OCI-LY3 (cell line): ENCODE measurements around the gene RFC3.

Experiments used
- H2AFZ ChIP-seq: fragments of 200-600, 300-600 bp; shearing (Covaris generic); 2 replicates; pipeline ENCODE4 v1.6.0; 2014; ENCODE audit warnings: antibody characterized with exemption, low read depth, low read length
- H3K27ac ChIP-seq: fragments of 200-600, 300-600 bp; sonication (generic); 2 replicates; pipeline ENCODE4 v1.5.1; 2014; ENCODE audit warnings: mild to moderate bottlenecking, low read length, moderate library complexity, mixed read lengths
- H3K27me3 ChIP-seq: fragments of 200-600, 300-600 bp; sonication (generic); 2 replicates; pipeline ENCODE4 v1.6.1; 2014; ENCODE audit warnings: low read depth, low read length, mixed read lengths
- H3K36me3 ChIP-seq: fragments of 200-600, 300-600 bp; sonication (generic); replicated peaks from 2 replicates; pipeline ENCODE3; 2014; ENCODE audit warnings: low read depth, low read length, mixed read lengths
- H3K4me1 ChIP-seq: fragments of 300-600, 200-600 bp; sonication (generic); 2 replicates; pipeline ENCODE4 v1.6.1; 2014; ENCODE audit warnings: low read length, mixed read lengths
- H3K4me2 ChIP-seq: fragments of 200-600, 300-600 bp; sonication (generic); 2 replicates; pipeline ENCODE4 v1.6.1; 2014; ENCODE audit warnings: low read length, mixed read lengths
- H3K4me3 ChIP-seq: fragments of 300-600, 200-600 bp; sonication (generic); 2 replicates; pipeline ENCODE4 v1.5.1; 2014; ENCODE audit warnings: antibody characterized with exemption, mild to moderate bottlenecking, low read length, moderate library complexity
- H3K79me2 ChIP-seq: fragments of 300-600, 200-600 bp; shearing (Covaris generic); 2 replicates; pipeline ENCODE4 v1.6.1; 2014; ENCODE audit warnings: mild to moderate bottlenecking, low read length, mixed read lengths
- H3K9ac ChIP-seq: fragments of 300-600, 200-600 bp; shearing (Covaris generic); 2 replicates; pipeline ENCODE4 v1.6.0; 2014; ENCODE audit warnings: mild to moderate bottlenecking, low read length, moderate library complexity
- H3K9me3 ChIP-seq: fragments of 200-600, 300-600 bp; shearing (Covaris generic); 2 replicates; pipeline ENCODE4 v1.6.1; 2014; ENCODE audit warnings: low read length, mixed read lengths; ENCODE audit not compliant: insufficient read depth
- H4K20me1 ChIP-seq: fragments of 200-600, 300-600 bp; sonication (generic); 2 replicates; pipeline ENCODE4 v1.6.1; 2016; ENCODE audit warnings: low read length, mixed read lengths; ENCODE audit not compliant: insufficient read depth
- CTCF ChIP-seq: fragments of 200-600, 300-600 bp; sonication (generic); IDR thresholded peaks from 2 replicates; pipeline ENCODE4 v1.5.1; 2014; ENCODE audit warnings: antibody characterized with exemption, low read length, low read depth
- EZH2phosphoT487 ChIP-seq: fragments of 200-600 bp; shearing (Covaris generic); IDR thresholded peaks from 2 replicates; pipeline ENCODE4 v1.6.1; 2018; ENCODE audit warnings: antibody characterized with exemption, mixed run types, low read depth

Gene RFC3

GRCh38 chr13:33855371-33855895 is 37.5 kb downstream of the RFC3 start:
- H3K36me3 ChIP-seq, result peaks cover 13% of the 10 kb centered on the region
- no peaks in the 10 kb centered on the region for H3K27me3 ChIP-seq
- no peaks in the 10 kb centered on the region for H3K79me2 ChIP-seq
- no peak overlapping the region for H3K9ac ChIP-seq
- no peak overlapping the region for H3K4me3 ChIP-seq
- H3K4me2 ChIP-seq, result no peak overlapping the region
- no peak for TF ChIP-seq CTCF
- no peak for TF ChIP-seq EZH2phosphoT487
- H3K4me1 ChIP-seq, result peaks cover 2% of the 10 kb centered on the region
- H3K9me3 ChIP-seq, result no peaks in the 10 kb centered on the region
- H3K27ac ChIP-seq, result no peak overlapping the region
- H4K20me1 ChIP-seq, result no peaks in the 10 kb centered on the region
- H2AFZ ChIP-seq, result no peak overlapping the region

- Histone ChIP-seq H3K27ac (no peak overlapping the region), H3K9ac (no peak overlapping the region)
Measured at GRCh38 chr13:33859691-33860303, 41.8 kb downstream of the RFC3 start.

GRCh38 chr13:33860526-33860925 is 42.6 kb downstream of the RFC3 start:
- H3K79me2 ChIP-seq, result no peaks in the 10 kb centered on the region
- H3K27me3 ChIP-seq, result no peaks in the 10 kb centered on the region
- H3K9ac ChIP-seq, result no peak overlapping the region
- no peaks in the 10 kb centered on the region for H4K20me1 ChIP-seq
- no peaks in the 10 kb centered on the region for H3K9me3 ChIP-seq
- no peak overlapping the region for H3K27ac ChIP-seq
- peaks cover 4% of the 10 kb centered on the region for H3K4me1 ChIP-seq
- H3K36me3 ChIP-seq, result peaks cover 6% of the 10 kb centered on the region
- H2AFZ ChIP-seq, result no peak overlapping the region
- no peak overlapping the region for H3K4me2 ChIP-seq
- TF ChIP-seq CTCF, result no peak
- TF ChIP-seq EZH2phosphoT487, result no peak
- no peak overlapping the region for H3K4me3 ChIP-seq

More at GRCh38 chr13:33859691-33860303, 41.8 kb downstream of the RFC3 start:
- Histone ChIP-seq H3K4me1 (peaks cover 4% of the 10 kb centered on the region), H3K27me3 (no peaks in the 10 kb centered on the region), H3K4me3 (no peak overlapping the region), H3K36me3 (peaks cover 6% of the 10 kb centered on the region), H4K20me1 (no peaks in the 10 kb centered on the region), H3K9me3 (no peaks in the 10 kb centered on the region), H2AFZ (no peak overlapping the region), H3K79me2 (no peaks in the 10 kb centered on the region), H3K4me2 (no peak overlapping the region)
- no peak for TF ChIP-seq EZH2phosphoT487

- H3K4me2 ChIP-seq, result no peak overlapping the region
- H4K20me1 ChIP-seq, result no peaks in the 10 kb centered on the region
- no peaks in the 10 kb centered on the region for H3K9me3 ChIP-seq
- H3K27ac ChIP-seq, result no peak overlapping the region
- peaks cover 3% of the 10 kb centered on the region for H3K36me3 ChIP-seq
- no peaks in the 10 kb centered on the region for H3K27me3 ChIP-seq
- H3K9ac ChIP-seq, result no peak overlapping the region
- H3K79me2 ChIP-seq, result no peaks in the 10 kb centered on the region
- H3K4me1 ChIP-seq, result peaks cover 7% of the 10 kb centered on the region
- TF ChIP-seq EZH2phosphoT487 (no peak), CTCF (no peak)
- no peak overlapping the region for H2AFZ ChIP-seq
- H3K4me3 ChIP-seq, result no peak overlapping the region
Measured at GRCh38 chr13:33862016-33862415, 44.1 kb downstream of the RFC3 start.
